CD4-positive, alpha-beta T cell treated with Interleukin-21 for 1 hour (primary cell): ENCODE data around the gene RBMS1.
A peak's percentile ranks its signal among the peaks of the same experiment; 100 is the strongest.

ENCODE experiments used
- DNase-seq: peaks from one replicate; pipeline ENCODE4 v3.0.0-alpha.2; 2020

The RBMS1 gene

DNA sequence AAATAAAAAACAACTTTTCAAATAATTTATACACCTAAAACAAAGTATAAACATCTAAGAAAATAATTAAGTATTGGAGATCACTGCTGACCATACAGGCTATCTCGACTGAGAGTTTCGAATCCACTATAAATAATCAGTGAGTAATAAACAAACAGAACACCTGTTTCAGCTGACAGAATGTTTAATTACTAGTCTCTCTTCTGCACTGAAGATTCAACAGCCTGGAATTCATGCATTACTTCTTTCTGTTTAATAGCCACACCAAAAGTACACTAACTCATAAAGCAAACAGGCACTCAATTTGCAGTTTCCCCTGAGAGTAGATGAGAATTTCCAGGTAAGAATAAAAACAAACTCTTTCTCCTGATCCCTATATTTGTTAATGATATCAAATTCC is 138.5 kb downstream of the RBMS1 start:
- no peak for DNase-seq

DNA sequence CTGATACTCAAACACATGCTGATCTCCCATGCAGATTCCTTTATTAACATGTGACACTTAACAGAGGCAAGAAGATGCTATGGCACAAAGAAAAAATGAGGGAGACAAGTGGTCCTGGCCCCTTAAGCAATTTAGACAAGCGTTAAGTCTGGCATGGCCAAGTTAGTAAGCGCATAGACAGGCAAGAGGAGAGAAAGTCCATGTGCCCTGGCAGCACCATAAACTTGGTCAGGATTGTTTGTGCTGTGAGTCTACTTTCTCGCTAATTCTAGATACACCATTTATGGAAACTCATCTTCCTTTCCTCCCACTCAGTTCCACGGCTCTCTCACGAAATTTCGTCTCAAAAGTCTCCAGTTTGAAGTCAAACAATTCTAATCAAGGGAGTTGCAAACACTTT is 138.9 kb downstream of the RBMS1 start:
- no peak for DNase-seq

DNA sequence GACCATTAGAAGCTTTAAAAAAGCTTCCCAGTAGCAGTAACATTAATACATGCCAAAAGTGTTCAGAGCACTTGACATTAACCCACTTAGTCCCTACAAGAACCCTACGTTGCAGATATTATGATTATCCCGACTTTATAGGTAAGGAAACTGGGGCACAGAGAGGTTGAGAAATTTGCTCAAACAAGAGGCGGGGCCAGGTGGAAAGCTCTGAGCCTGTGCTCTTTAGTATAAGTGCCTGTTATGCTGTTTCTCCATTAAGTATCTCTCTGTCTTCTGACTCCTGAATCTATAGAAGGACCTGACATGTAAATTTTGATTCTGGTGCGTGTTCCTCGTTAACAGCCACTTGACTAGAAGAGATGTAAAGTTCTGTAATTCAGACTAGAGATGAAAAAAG is 139.8 kb downstream of the RBMS1 start:
- no peak for DNase-seq

DNA sequence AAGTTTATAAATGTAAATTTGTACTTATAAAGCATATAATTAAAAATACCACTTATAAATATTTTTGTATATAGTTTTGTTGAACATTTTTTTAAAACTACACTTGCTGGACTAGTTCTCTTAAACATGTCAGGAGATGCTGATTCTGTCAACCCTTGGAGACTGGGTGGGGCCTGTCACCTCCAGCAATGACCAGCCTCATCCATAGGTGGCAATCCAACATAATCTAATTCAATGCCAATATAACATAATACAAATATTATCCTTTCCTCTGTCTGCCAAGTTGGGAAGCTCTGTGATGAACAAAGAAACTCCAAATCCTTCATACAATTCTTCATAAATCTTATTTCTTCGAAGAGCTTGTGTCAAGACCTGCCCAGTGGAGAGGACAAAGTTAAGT is 140.4 kb downstream of the RBMS1 start:
- peak; percentile 47 for DNase-seq

DNA sequence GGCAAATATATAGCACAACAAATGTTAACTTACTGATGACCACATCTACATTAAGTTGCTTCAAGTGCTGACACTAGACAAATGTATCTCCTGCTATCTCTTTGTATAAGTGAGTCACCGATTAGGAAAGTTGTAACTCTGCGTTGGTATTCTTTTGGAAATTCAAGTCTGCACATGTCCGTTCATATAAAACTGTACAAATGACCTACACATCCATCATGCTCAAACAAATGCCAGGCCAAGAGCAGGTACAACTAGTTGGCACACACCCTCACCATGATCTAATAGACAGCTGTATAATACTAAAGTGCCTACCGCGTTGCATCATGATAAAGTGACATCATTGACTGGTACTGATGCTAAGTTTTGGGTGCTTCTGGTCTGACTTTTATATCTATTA is 141.1 kb downstream of the RBMS1 start:
- DNase-seq = no peak

DNA sequence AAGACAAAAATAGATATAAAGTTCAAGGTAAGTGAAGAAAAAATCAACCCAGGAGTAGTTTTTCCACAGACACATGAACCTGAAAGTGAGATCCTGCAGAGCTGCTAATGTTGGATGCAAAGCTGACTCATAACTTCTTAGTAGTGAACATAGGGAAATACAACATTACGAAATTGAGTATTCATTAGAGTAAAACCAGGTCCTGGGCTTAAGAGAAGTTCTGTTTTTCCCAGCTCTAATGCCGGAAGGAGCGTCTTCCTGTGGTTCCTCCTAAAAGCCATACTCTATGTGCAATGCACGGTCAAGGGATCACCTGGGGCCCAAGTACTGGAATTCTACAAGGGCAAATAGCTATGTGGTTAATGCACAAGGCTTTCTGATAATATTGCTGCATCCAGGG is 141.7 kb downstream of the RBMS1 start:
- no peak for DNase-seq

- DNase-seq = no peak
These were observed 144.3 kb downstream of the RBMS1 start for GRCh38 chr2:160349306-160349705.

DNA sequence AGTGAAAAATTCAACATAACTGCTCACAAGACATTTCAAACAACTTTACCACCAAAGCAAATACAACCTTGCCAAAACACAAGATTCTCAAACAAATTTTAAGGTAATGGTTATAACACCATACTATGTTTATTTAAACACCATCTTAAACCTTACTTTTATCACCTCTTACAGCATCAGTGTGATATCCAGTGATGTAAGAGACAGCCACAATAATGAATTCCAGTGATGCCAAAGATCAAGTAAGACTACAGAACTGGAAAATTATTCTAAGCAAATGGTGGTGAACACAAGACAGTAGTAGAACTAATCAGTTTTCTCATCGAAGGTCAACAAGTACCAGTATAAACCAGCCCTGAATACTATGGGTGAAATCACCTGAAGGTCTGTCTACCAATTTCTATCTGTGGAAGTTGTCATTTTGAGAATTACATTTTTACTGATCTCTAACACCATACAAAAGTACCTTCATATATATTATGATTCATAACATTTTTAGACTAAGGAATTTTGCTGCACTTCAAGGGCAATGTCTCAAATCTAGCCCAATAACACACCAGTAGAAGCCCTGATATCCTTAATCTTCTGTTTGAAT is 146.2 kb downstream of the RBMS1 start:
- no peak for DNase-seq

- no peak for DNase-seq
These were observed 148.4 kb downstream of the RBMS1 start for GRCh38 chr2:160345071-160345764.

DNA sequence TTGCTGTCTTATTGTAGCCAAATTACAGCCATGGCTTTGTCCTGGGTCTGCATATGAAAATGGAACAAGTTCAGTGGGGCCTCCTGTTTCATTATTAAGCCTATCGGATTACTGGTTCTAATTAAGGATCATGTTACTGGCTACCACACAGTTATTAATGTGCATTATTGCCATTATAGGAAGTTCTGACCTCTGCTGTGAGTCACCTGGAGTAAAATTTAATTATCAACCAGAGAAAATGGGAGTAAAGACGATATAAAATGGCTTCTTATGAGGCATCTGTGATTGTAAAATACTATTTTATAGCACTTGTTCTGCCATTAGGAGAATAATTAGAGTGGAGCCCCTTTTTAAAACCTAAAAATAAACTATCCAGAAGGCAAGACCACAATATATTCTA is 150.2 kb downstream of the RBMS1 start:
- DNase-seq = no peak

DNA sequence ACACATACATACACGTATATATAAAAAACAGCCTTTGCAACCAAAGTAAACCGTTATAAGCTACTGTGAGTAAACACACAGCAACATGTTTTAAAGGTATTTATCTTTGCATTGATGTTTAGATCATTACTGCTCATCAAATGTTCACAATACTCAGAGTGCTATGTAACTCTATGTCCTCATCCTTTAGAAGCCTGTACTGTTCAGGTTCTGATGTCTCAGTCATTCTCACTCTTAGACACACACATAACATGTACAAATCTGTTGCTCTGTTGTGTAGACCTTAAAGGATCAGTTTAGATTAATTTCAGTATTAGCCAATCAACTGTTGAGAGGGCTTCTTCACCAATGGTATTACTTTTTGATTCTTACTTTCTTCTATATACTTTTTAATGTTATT is 153.9 kb downstream of the RBMS1 start:
- DNase-seq = no peak

DNA sequence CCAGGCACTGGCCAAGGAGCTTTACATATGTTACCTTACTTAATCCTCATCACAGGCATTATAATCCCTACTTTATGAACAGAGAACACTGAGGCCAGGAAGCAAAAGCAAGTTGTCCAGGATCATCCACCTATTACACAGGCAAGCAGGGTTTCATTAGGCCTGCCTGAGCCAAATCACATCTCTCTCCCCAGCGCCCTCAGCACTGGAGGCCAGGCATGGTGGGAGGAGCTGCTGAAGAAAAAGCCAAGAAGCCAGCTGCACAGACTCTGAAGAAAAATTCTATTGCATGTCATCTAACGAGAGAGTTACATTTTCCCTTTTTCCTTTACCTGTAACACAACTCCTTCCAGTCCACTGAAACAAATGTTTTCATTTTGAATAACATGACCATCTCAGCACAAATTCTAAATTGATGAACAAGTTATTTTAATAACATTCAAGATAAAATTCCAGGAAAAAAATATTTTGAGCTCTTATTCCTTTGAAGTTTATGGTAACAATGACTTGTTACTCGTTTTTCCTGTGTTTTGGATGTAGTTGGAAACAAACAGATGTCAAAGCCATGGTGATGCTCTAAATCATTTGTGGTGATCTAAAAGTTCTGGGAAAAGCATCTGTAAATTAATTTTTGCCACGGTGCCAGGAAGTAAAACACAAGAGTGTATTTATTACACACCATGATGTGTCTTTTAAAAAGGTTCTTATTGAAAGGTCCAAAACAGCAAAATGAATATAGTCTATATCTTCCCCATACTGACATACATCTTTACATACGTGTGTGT is 154.5 kb downstream of the RBMS1 start:
- no peak for DNase-seq

- no peak for DNase-seq
These were observed 155.9 kb downstream of the RBMS1 start for GRCh38 chr2:160337728-160338127.

DNA sequence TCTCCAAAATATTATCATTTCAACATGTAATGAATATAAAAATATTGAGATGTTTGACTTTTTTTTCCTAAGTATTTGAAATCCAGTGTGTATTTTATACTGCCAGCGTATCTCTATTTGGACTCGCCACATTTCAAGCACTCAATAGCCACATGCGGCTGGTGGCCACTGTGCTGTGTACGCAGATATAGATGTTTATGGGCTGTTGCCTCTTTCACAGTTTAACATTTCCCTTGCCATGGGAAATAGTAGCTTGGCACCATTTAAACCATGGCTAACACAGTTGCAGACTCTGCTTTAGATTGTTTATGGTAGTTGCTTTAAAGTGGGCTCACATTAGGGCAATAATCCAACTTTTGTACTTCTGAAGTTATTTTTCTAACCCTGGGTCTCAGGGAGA is 157.0 kb downstream of the RBMS1 start:
- no peak for DNase-seq

GRCh38 chr2:160336105-160336504 is 157.5 kb downstream of the RBMS1 start:
- no peak for DNase-seq

DNA sequence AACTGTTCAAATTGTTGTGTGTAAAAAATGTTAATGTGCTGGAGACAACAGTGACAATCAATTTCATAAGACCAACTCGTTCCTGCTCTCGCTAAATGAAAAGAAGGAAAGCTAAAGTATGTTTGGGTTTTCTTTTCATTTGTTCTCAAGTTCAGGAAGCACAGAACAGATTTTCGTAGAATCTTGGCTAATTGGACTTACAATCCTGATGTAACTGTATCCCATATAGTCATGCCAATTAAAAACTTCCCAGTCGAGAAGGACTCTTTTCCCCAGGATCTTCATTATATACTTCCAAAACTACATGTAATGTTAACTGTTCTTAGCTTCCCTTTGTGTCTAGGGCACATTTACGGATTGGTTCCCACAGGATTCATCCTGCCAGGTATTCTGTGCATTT is 158.2 kb downstream of the RBMS1 start:
- no peak for DNase-seq

DNA sequence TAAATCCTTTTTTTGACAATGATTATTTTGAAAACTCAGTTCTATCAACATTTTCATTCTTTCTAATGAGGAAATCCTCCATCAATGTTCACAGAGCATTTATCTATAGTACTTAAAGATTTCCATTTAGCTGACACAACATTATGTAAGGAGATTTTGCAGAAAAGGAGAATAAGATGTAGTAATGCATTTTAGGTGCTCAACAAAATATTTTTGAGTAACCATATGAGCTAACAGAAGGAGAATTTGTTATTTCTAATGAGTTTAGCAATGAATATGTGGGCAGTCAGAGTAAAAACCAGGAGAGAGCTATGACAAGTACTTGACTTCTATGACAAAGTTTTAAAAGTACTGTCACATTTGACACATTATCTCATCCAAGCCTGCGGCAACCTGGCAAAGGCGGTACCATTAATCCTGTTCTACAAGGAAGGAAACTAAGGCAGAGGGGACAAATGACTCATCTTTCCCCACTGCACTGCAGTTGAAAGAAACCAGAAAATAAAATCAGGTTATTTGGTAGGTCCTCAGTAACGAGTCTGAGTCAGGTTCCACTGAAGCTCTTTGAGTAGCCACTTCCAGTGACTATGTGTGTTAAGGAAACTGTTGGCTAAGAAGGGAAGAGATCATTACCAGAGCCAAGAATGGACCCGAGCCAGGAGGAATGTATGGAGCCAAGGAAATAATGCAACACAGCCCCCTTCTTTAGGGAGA is 159.4 kb downstream of the RBMS1 start:
- no peak for DNase-seq

DNA sequence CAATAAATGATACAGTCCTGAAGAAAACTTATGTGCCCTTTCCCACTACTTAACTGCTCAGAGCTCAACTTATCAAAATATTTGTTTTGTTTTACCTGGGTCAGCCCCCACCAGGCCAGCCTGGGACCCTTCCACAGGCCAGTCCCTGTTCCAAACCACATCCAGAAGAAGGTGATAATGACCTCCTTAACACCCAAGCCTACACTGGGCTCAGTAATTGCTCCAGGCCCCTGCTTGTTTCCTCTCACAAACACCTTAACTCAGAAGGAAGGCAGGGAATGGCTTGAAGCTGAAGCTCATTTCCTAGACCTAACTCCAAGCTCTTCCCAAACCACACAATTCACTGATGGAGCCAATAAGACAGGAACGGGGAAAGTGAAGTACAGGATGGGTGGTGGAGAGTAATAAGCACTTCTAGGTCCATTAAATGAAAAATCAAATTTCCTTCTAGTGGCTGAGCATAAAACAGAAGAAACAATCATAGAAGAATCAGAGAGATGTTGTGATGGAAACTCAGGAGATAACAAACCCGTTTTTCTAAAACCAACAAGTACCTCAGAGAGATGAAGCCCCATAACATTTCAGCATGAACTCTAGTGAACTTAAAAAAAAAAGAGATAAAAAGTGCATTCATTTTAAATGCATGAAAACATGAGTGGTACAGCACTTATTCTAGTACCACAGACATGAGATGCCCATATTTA is 160.1 kb downstream of the RBMS1 start:
- no peak for DNase-seq

- peak; percentile 35 for DNase-seq
These were observed 161.3 kb downstream of the RBMS1 start for GRCh38 chr2:160332318-160332717.

GRCh38 chr2:160331258-160332025 is 162.2 kb downstream of the RBMS1 start:
- no peak for DNase-seq

GRCh38 chr2:160328811-160329527 is 164.6 kb downstream of the RBMS1 start:
- DNase-seq = no peak
